ENCODE results near the gene ZPLD1.
A peak's percentile ranks its signal among the peaks of the same experiment; 100 is the strongest.

ZPLD1 gene

GRCh38 chr3:102434715-102435114 lies at the start of gene ZPLD1:
Gene ZPLD1 (plus strand): TSS chr3:102435015. CDS start chr3:102438488, 3,473 bp downstream.
- no peak for DNase-seq

GRCh38 chr3:102390171-102390864 lies 44.5 kb upstream of the ZPLD1 start:
- no peak for DNase-seq

- no peak for DNase-seq
These were observed 43.9 kb upstream of the ZPLD1 start for GRCh38 chr3:102390916-102391315.

GRCh38 chr3:102391491-102391890 lies 43.3 kb upstream of the ZPLD1 start:
- no peak for DNase-seq

GRCh38 chr3:102394517-102394916 lies 40.3 kb upstream of the ZPLD1 start:
- no peak for DNase-seq

- no peak for DNase-seq
These were observed 36.6 kb upstream of the ZPLD1 start for GRCh38 chr3:102398176-102398575.

GRCh38 chr3:102398666-102399065 lies 36.1 kb upstream of the ZPLD1 start:
- no peak for DNase-seq

GRCh38 chr3:102400142-102400541 lies 34.7 kb upstream of the ZPLD1 start:
- DNase-seq: no peak

GRCh38 chr3:102400766-102401165 lies 34.0 kb upstream of the ZPLD1 start:
- no peak for DNase-seq

- DNase-seq: no peak
These were observed 24.2 kb upstream of the ZPLD1 start for GRCh38 chr3:102410616-102411015.

- peak in 1 of 2 experiments; percentile 4 for DNase-seq
These were observed 19.3 kb upstream of the ZPLD1 start for GRCh38 chr3:102415553-102415952.

- no peak for DNase-seq
These were observed 15.0 kb upstream of the ZPLD1 start for GRCh38 chr3:102419786-102420185.

- no peak for DNase-seq
These were observed 7.0 kb downstream of the ZPLD1 start for GRCh38 chr3:102441832-102442231.

- no peak for DNase-seq
These were observed 8.2 kb downstream of the ZPLD1 start for GRCh38 chr3:102443021-102443420.

GRCh38 chr3:102444101-102444500 lies 9.3 kb downstream of the ZPLD1 start:
- no peak for DNase-seq

- DNase-seq: no peak
These were observed 12.5 kb downstream of the ZPLD1 start for GRCh38 chr3:102447272-102447671.

- DNase-seq: no peak
These were observed 14.5 kb downstream of the ZPLD1 start for GRCh38 chr3:102449341-102449740.

- no peak for DNase-seq
These were observed 15.1 kb downstream of the ZPLD1 start for GRCh38 chr3:102449930-102450329.

- DNase-seq: no peak
These were observed 16.2 kb downstream of the ZPLD1 start for GRCh38 chr3:102450976-102451375.

GRCh38 chr3:102451543-102451942 lies 16.7 kb downstream of the ZPLD1 start:
- DNase-seq: no peak

GRCh38 chr3:102454181-102454580 lies 19.4 kb downstream of the ZPLD1 start:
- no peak for DNase-seq

GRCh38 chr3:102457644-102458043 lies 22.8 kb downstream of the ZPLD1 start:
- DNase-seq: no peak

- no peak for DNase-seq
These were observed 25.8 kb downstream of the ZPLD1 start for GRCh38 chr3:102460579-102460978.

GRCh38 chr3:102464261-102464660 lies 29.4 kb downstream of the ZPLD1 start:
- DNase-seq: no peak

- peak in 1 of 2 experiments; percentile 39 for DNase-seq
These were observed 31.2 kb downstream of the ZPLD1 start for GRCh38 chr3:102466001-102466400.

Data from Kasumi-1 (cell line).